ENCODE results near the gene ACVR1.

DNA sequence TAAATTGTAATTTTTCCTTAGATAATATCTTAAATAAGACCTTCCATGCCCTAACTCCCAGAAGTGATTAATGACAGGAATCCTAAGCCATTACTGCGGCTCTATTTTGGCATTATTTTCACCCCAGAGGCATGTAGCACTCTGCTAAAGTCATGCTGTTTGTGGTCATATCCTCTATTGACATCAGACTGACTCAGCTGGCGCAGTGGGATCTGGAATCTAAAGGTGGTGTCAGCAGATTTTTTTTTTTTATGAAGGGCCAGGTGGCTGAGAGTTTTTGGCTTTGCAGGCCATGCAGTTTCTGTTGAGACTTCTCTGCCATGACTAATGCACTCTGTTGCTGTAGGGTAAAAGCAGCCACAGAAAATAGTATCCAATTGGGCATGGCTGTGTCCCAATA lies 183.4 kb downstream of the ACVR1 start:
- TF ChIP-seq, protein P1, sequence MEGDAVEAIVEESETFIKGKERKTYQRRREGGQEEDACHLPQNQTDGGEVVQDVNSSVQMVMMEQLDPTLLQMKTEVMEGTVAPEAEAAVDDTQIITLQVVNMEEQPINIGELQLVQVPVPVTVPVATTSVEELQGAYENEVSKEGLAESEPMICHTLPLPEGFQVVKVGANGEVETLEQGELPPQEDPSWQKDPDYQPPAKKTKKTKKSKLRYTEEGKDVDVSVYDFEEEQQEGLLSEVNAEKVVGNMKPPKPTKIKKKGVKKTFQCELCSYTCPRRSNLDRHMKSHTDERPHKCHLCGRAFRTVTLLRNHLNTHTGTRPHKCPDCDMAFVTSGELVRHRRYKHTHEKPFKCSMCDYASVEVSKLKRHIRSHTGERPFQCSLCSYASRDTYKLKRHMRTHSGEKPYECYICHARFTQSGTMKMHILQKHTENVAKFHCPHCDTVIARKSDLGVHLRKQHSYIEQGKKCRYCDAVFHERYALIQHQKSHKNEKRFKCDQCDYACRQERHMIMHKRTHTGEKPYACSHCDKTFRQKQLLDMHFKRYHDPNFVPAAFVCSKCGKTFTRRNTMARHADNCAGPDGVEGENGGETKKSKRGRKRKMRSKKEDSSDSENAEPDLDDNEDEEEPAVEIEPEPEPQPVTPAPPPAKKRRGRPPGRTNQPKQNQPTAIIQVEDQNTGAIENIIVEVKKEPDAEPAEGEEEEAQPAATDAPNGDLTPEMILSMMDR (IDR thresholded peaks at IDR 0.05), result no peak
- TF ChIP-seq POLR2A (IDR thresholded peaks at IDR 0.05), result no peak

Data from testis (tissue), 2 donors.